Right atrium auricular region (tissue), 2 donors: ENCODE results near the gene LTBP4. TPM values are rescaled to one million over a fixed set of nuclear protein-coding genes. Genes with fewer than 3 reads are reported as not detected.

Experiments used
- DNase-seq: peaks from one replicate; pipeline ENCODE4 v3.0.0-alpha.2; 2019; ENCODE audit warnings: low spot score
- H3K27ac ChIP-seq, 2 donors: fragments of 200-600 bp; sonication (generic); 1 replicate in 1 of 2; 2 replicates in 1 of 2; pipeline ENCODE4 v1.5.1; 2016 to 2019
- H3K27me3 ChIP-seq, 2 donors: fragments of 200-600 bp; sonication (generic); one replicate each; pipeline versions ENCODE4 v1.5.1 to v1.6.0; 2017 to 2019
- H3K36me3 ChIP-seq: fragments of 200-600 bp; sonication (generic); one replicate; pipeline ENCODE4 v1.5.1; 2016
- H3K4me1 ChIP-seq, 2 donors: fragments of 200-600 bp; sonication (generic); one replicate each; pipeline versions ENCODE4 v1.5.1 to v1.6.0; 2017 to 2019
- H3K4me3 ChIP-seq, 2 donors: fragments of 200-600 bp; sonication (generic); 1 replicate in 1 of 2; 2 replicates in 1 of 2; pipeline ENCODE4 v1.5.1; 2017 to 2019; ENCODE audit warnings: mild to moderate bottlenecking in 1 of 2, moderate library complexity in 1 of 2
- H3K9me3 ChIP-seq, 2 donors: fragments of 200-600 bp; sonication (generic); one replicate each; pipeline ENCODE4 v1.5.1; 2019
- total RNA-seq, 2 donors: library from RNA; depleted of rRNA; stranded (reverse); fragments of >200 nt; gene quantifications; one replicate each; pipeline ENCODE4 v1.1.0, GENCODE V29; 2016
- TF ChIP-seq, protein P1 (sequence below), 2 donors: fragments of 200-600 bp; sonication (generic); IDR thresholded peaks; one replicate each; pipeline ENCODE4 v1.5.1; 2019; ENCODE audit warnings: antibody characterized with exemption in 2 of 2

LTBP4 gene
- 100 to 1,000 TPM; 152 to 257 TPM for total RNA-seq

DNA sequence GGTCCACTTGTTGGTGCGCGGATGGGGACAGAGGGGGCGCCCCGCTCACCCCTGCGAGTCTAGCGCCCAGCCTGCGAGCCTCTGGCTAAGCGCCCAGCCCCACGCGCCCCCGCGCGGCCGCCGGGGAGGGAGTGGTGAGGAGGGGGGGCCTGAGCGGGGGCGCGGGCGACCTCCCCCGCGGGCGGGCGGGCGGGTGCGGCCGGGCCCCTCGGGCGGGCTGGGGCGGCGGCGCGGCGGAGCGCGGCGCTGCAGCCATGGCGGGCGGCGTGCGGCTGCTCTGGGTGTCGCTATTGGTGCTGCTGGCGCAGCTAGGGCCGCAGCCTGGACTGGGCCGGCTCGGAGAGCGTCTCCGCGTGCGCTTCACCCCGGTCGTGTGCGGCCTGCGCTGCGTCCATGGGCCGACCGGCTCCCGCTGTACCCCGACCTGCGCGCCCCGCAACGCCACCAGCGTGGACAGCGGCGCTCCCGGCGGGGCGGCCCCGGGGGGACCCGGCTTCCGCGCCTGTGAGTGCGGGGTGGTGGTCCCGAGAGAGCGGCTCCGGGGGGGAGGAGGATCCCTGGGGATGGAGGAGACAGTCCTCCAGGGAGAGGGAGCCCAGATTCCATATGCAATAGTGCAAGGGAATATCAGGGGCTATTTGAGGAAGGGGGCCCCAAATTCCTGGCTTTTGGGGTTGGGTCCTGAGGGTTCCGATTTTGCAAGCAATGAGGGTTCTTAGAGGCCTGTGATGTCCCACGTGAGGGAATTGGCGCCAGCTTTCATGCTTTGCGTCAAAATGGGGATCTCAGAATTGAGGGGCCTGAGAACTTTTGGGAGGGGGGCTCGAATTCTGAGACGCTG is at the start of gene LTBP4:
Gene LTBP4 (plus strand): TSS at position 236 of the 841 bp plus-strand sequence. CDS start 19 bp downstream, at position 255.
- Histone ChIP-seq H3K27me3 (peaks cover 5% of the 10 kb centered on the region in 2 donors), H3K4me1 (peaks cover 0 to 95% of the 10 kb centered on the region in 2 donors), H3K27ac (peak within 1 kb of the TSS; percentile 83 to 86), H3K36me3 (no peaks in the 10 kb centered on the region), H3K9me3 (no peaks in the 10 kb centered on the region), H3K4me3 (peak within 1 kb of the TSS; percentile 57 to 64)
- no peak for DNase-seq
- TF ChIP-seq, protein P1, sequence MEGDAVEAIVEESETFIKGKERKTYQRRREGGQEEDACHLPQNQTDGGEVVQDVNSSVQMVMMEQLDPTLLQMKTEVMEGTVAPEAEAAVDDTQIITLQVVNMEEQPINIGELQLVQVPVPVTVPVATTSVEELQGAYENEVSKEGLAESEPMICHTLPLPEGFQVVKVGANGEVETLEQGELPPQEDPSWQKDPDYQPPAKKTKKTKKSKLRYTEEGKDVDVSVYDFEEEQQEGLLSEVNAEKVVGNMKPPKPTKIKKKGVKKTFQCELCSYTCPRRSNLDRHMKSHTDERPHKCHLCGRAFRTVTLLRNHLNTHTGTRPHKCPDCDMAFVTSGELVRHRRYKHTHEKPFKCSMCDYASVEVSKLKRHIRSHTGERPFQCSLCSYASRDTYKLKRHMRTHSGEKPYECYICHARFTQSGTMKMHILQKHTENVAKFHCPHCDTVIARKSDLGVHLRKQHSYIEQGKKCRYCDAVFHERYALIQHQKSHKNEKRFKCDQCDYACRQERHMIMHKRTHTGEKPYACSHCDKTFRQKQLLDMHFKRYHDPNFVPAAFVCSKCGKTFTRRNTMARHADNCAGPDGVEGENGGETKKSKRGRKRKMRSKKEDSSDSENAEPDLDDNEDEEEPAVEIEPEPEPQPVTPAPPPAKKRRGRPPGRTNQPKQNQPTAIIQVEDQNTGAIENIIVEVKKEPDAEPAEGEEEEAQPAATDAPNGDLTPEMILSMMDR (IDR thresholded peaks at IDR 0.05): peak in 1 of 2 donors; percentile 23

- Histone ChIP-seq H3K27me3 (no peaks in the 10 kb centered on the region), H3K36me3 (no peaks in the 10 kb centered on the region), H3K4me3 (no peak overlapping the region), H3K27ac (no peak overlapping the region), H3K9me3 (no peaks in the 10 kb centered on the region), H3K4me1 (peaks cover 0 to 6% of the 10 kb centered on the region in 2 donors)
- no peak for DNase-seq
- TF ChIP-seq, protein P1 (IDR thresholded peaks at IDR 0.05): no peak
Observed at GRCh38 chr19:40552848-40553247, 48.3 kb upstream of the LTBP4 start.

GRCh38 chr19:40553885-40554857 is 47.0 kb upstream of the LTBP4 start:
- no peak overlapping the region for H3K4me3 ChIP-seq
- H3K27ac ChIP-seq: no peak overlapping the region
- no peaks in the 10 kb centered on the region for H3K9me3 ChIP-seq
- H3K4me1 ChIP-seq: peaks cover 0 to 3% of the 10 kb centered on the region in 2 donors
- H3K27me3 ChIP-seq: no peaks in the 10 kb centered on the region
- no peaks in the 10 kb centered on the region for H3K36me3 ChIP-seq
- DNase-seq: no peak
- TF ChIP-seq, protein P1 (IDR thresholded peaks at IDR 0.05): no peak

GRCh38 chr19:40555978-40556689 is 45.0 kb upstream of the LTBP4 start:
- Histone ChIP-seq H3K4me1 (no peaks in the 10 kb centered on the region), H3K27me3 (no peaks in the 10 kb centered on the region), H3K4me3 (no peak overlapping the region), H3K27ac (no peak overlapping the region), H3K36me3 (no peaks in the 10 kb centered on the region), H3K9me3 (no peaks in the 10 kb centered on the region)
- TF ChIP-seq, protein P1 (IDR thresholded peaks at IDR 0.05): no peak
- no peak for DNase-seq

- Histone ChIP-seq H3K27me3 (no peaks in the 10 kb centered on the region), H3K27ac (no peak overlapping the region), H3K9me3 (no peaks in the 10 kb centered on the region), H3K4me1 (no peaks in the 10 kb centered on the region), H3K4me3 (no peak overlapping the region), H3K36me3 (no peaks in the 10 kb centered on the region)
- TF ChIP-seq, protein P1 (IDR thresholded peaks at IDR 0.05): no peak
- DNase-seq: no peak
Observed at GRCh38 chr19:40556953-40557530, 44.1 kb upstream of the LTBP4 start.
